ENCODE data around the gene PIP4K2C. TPM values are rescaled to one million over a fixed set of nuclear protein-coding genes. Genes with fewer than 3 reads are reported as not detected.
"Not testable (repeated sequence)": the region's sequence is repeated elsewhere in the genome, so short reads cannot be mapped to it uniquely, and the experiment has no call there.

The PIP4K2C gene
- total and polyA plus RNA-seq, 12 donors: 5.8 to 17.2 (median 14.1) TPM

- no peak for TF ChIP-seq CTCF (IDR thresholded peaks at IDR 0.05)
- Histone ChIP-seq H3K27me3 (peaks cover 0 to 58% (median 22%) of the 10 kb centered on the region in 7 donors), H3K9me3 (no peaks in the 10 kb centered on the region), H3K27ac (no peak overlapping the region), H3K36me3 (no peaks in the 10 kb centered on the region), H3K4me3 (no peak overlapping the region), H3K4me1 (no peaks in the 10 kb centered on the region)
- DNase-seq (no peak), ATAC-seq (no peak)
- intact Hi-C loops (cut with DNase I): no loop called here
- WGBS, 2 donors: 86 to 92% methylated on average over 18 of the region's 18 CpGs
These were observed 21.1 kb upstream of the PIP4K2C start for GRCh38 chr12:57569858-57570257.

DNA sequence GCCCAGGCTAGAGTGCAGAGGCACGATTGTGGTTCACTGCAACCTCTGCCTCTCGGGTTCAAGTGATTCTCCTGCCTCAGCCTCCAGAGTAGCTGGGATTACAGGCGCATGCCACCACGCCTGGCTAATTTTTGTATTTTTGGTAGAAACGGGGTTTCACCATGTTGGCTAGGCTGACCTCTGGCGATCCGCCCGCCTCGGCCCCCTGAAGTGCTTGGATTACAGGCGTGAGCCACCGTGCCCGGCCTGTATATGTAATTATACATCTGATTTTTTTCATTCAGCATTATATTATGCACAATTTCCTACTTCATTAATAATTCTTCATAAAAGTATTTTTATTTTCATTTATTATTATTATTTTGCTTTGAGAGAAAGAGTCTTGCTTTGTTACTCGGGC lies 20.6 kb upstream of the PIP4K2C start:
- H3K27me3 ChIP-seq: peaks cover 0 to 55% (median 20%) of the 10 kb centered on the region in 7 donors
- H3K27ac ChIP-seq; intact Hi-C loops (cut with DNase I); H3K36me3 ChIP-seq; H3K9me3 ChIP-seq; H3K4me3 ChIP-seq; DNase-seq; ATAC-seq; H3K4me1 ChIP-seq: not testable (repeated sequence)
- 86 to 88% methylated on average over 13 of the region's 13 CpGs for WGBS, 2 donors

GRCh38 chr12:57571926-57572762 lies 18.8 kb upstream of the PIP4K2C start:
- intact Hi-C loops (cut with DNase I): no loop called here
- no peak for ATAC-seq
- Histone ChIP-seq H3K27me3 (peaks cover 0 to 40% (median 16%) of the 10 kb centered on the region in 7 donors), H3K36me3 (no peaks in the 10 kb centered on the region), H3K27ac (no peak overlapping the region), H3K4me3 (no peak overlapping the region), H3K4me1 (no peaks in the 10 kb centered on the region), H3K9me3 (no peaks in the 10 kb centered on the region)
- DNase-seq: no peak
- 80 to 85% methylated on average over 12 of the region's 12 CpGs for WGBS, 2 donors
- no peak for TF ChIP-seq CTCF (IDR thresholded peaks at IDR 0.05)

- TF ChIP-seq CTCF (IDR thresholded peaks at IDR 0.05): no peak
- H3K27me3 ChIP-seq: peaks cover 0 to 17% (median 0%) of the 10 kb centered on the region in 7 donors
These were observed 16.2 kb upstream of the PIP4K2C start for GRCh38 chr12:57574795-57575194.

More at GRCh38 chr12:57574795-57575194, 16.2 kb upstream of the PIP4K2C start:
- no peaks in the 10 kb centered on the region for H3K9me3 ChIP-seq
- WGBS, 2 donors: 83 to 84% methylated on average over 10 of the region's 10 CpGs
- no peaks in the 10 kb centered on the region for H3K36me3 ChIP-seq
- intact Hi-C loops (cut with DNase I): no loop called here
- H3K27ac ChIP-seq: no peak overlapping the region
- H3K4me3 ChIP-seq: no peak overlapping the region
- no peak for ATAC-seq
- no peaks in the 10 kb centered on the region for H3K4me1 ChIP-seq
- DNase-seq: no peak

Data from heart right ventricle (tissue), 16 donors.